Central memory CD4-positive, alpha-beta T cell (primary cell): Measurements from ENCODE around the gene CCNY.

Source experiments
- DNase-seq: peaks from one replicate; pipeline ENCODE4 v3.0.0; 2022

The CCNY gene

GRCh38 chr10:35434533-35434932 lies 98.2 kb downstream of the CCNY start:
- DNase-seq, result no peak

- DNase-seq, result no peak
Measured at GRCh38 chr10:35435824-35436223, 99.5 kb downstream of the CCNY start.

- no peak for DNase-seq
Measured at GRCh38 chr10:35437829-35438228, 101.5 kb downstream of the CCNY start.

GRCh38 chr10:35438718-35439571 lies 102.6 kb downstream of the CCNY start:
- DNase-seq, result no peak

- DNase-seq, result no peak
Measured at GRCh38 chr10:35440016-35440415, 103.7 kb downstream of the CCNY start.

- DNase-seq, result no peak
Measured at GRCh38 chr10:35442028-35442427, 105.7 kb downstream of the CCNY start.

- DNase-seq, result no peak
Measured at GRCh38 chr10:35442592-35442991, 106.3 kb downstream of the CCNY start.

GRCh38 chr10:35443858-35444257 lies 107.5 kb downstream of the CCNY start:
- DNase-seq, result no peak

GRCh38 chr10:35445150-35445884 lies 109.0 kb downstream of the CCNY start:
- no peak for DNase-seq

GRCh38 chr10:35446439-35446838 lies 110.1 kb downstream of the CCNY start:
- no peak for DNase-seq

GRCh38 chr10:35447693-35448407 lies 111.5 kb downstream of the CCNY start:
- peak; percentile 73 for DNase-seq

GRCh38 chr10:35448687-35449662 lies 112.7 kb downstream of the CCNY start:
- DNase-seq, result no peak

GRCh38 chr10:35449944-35450343 lies 113.6 kb downstream of the CCNY start:
- no peak for DNase-seq

GRCh38 chr10:35451151-35452016 lies 115.1 kb downstream of the CCNY start:
- DNase-seq, result no peak

- DNase-seq, result no peak
Measured at GRCh38 chr10:35452171-35452570, 115.9 kb downstream of the CCNY start.

- DNase-seq, result no peak
Measured at GRCh38 chr10:35452847-35453246, 116.5 kb downstream of the CCNY start.

- DNase-seq, result no peak
Measured at GRCh38 chr10:35453855-35454532, 117.7 kb downstream of the CCNY start.

GRCh38 chr10:35456153-35456720 lies 119.9 kb downstream of the CCNY start:
- no peak for DNase-seq

GRCh38 chr10:35456784-35457183 lies 120.5 kb downstream of the CCNY start:
- DNase-seq, result no peak
